Psoas muscle (tissue), 8 donors: Measurements from ENCODE around the gene LRBA. TPM values are rescaled to one million over a fixed set of nuclear protein-coding genes. Genes with fewer than 3 reads are reported as not detected.

Experiments used
- ATAC-seq, 4 donors: fragments of 200-7000 bp; cut with Tn5 transposase; one replicate each; pipeline ENCODE4 v1.9.1; 2020; ENCODE audit warnings: moderate library complexity in 3 of 4, mild to moderate bottlenecking in 2 of 4
- DNase-seq, 2 donors: peaks; one replicate each; pipeline ENCODE4 v3.0.0-alpha.2; 2020
- H3K27ac ChIP-seq: fragments of 200-600 bp; one replicate; pipeline ENCODE4 v1.8.0; 2022
- H3K27me3 ChIP-seq, 3 donors: fragments of 200-600 bp in 1 of 3; one replicate each; pipeline versions ENCODE4 v1.6.1 to v1.8.0; 2013 to 2022; ENCODE audit warnings: low read length in 2 of 3, mild to moderate bottlenecking in 2 of 3, moderate library complexity in 1 of 3; ENCODE audit not compliant: insufficient read depth in 3 of 3
- H3K36me3 ChIP-seq, 2 donors: fragments of 200-600 bp in 1 of 2; one replicate each; pipeline versions ENCODE4 v1.6.1 to v1.8.0; 2013 to 2022; ENCODE audit warnings: low read depth in 1 of 2, mild to moderate bottlenecking in 1 of 2, moderate library complexity in 1 of 2; ENCODE audit not compliant: insufficient read depth in 1 of 2
- H3K4me1 ChIP-seq: fragments of 200-600 bp; one replicate; pipeline ENCODE4 v1.8.0; 2022
- H3K4me3 ChIP-seq: fragments of 200-600 bp; one replicate; pipeline ENCODE4 v1.8.0; 2022; ENCODE audit warnings: mild to moderate bottlenecking
- H3K9me3 ChIP-seq: fragments of 200-600 bp; one replicate; pipeline ENCODE4 v1.8.0; 2022
- CTCF ChIP-seq: fragments of 200-600 bp; IDR thresholded peaks from one replicate; pipeline ENCODE4 v1.8.0; 2022; ENCODE audit warnings: antibody characterized with exemption
- WGBS, 3 donors: extraction: QIAGEN DNeasy Blood & Tissue Kit; methylation state at CpG; one replicate each; pipeline versions ENCODE4 v1.1.6 to v1.1.7; 2013; 5-methylcytosine and 5-hydroxymethylcytosine counted together
- intact Hi-C, 2 donors: fragments of 100-400 bp; cut with DNase I; formaldehyde crosslinking; loops; one replicate each; pipeline versions ENCODE4 v1.11.0 to v1.14.2; 2022
- polyA plus RNA-seq, 3 donors: library from polyadenylated mRNA; stranded (reverse); fragments of 200-250 nt; gene quantifications; one replicate each; pipeline ENCODE4 v1.2.3, GENCODE V29; 2013
- total RNA-seq, 4 donors: library from RNA; stranded (reverse); fragmentation: NEBNext Ultra II Directional in 2 of 4; extraction: Animal tissue kit (Norgen Biotek cat#: 25700) in 2 of 4; gene quantifications; one replicate each; pipeline versions ENCODE4 v1.2.1 to v1.2.4, GENCODE V29; 2021 to 2023
- donor health status: healthy with polysubstance abuse.
- donor health status: DM: no; HTN: no; CAD: no; lungs with moderate emphysema.
- donor health status: Bipolar disorder and iron deficiency.
- donor health status: healthy.
- donor health status: DM: yes; HTN: yes; CAD: no.
- donor health status: DM: no; HTN: no; CAD: no.
- donor health status: DM: no; HTN: no; CAD: no.
- donor health status: DM: yes; HTN: yes; CAD: no.

Gene LRBA
- total and polyA plus RNA-seq, 7 donors: 2.9 to 10.6 (median 6.4) TPM

GRCh38 chr4:150940123-150940522, 75.0 kb downstream of the LRBA start:
- Histone ChIP-seq H3K9me3 (no peaks in the 10 kb centered on the region), H3K27ac (no peak overlapping the region), H3K36me3 (no peaks in the 10 kb centered on the region), H3K4me1 (no peaks in the 10 kb centered on the region), H3K4me3 (no peak overlapping the region), H3K27me3 (no peaks in the 10 kb centered on the region)
- ATAC-seq: no peak
- no peak for DNase-seq
- intact Hi-C loops: no loop called here
- TF ChIP-seq CTCF: no peak

DNA sequence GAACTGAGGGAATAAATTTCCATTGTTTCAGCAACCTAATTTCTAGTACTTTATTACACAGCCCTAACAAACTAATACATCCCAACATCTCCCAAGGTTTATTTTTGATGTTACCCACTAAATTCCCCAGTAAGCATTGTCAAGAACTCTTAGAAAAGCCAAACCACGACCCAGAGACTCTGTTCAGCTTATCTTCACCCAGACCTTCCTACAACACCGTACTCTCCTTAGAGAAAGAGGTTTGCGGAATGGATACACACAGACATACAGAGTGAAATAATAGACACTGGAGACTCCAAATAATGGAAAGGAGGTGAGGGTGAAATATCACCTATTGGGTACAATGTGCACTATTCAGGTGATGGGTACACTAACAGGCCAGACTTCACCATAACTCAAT, 75.6 kb downstream of the LRBA start:
- WGBS, 3 donors: 94 to 100% (median 95%) methylated on average over 3 of the region's 3 CpGs
- Histone ChIP-seq H3K27me3 (no peaks in the 10 kb centered on the region), H3K27ac (no peak overlapping the region), H3K9me3 (no peaks in the 10 kb centered on the region), H3K4me3 (no peak overlapping the region), H3K4me1 (no peaks in the 10 kb centered on the region), H3K36me3 (no peaks in the 10 kb centered on the region)
- TF ChIP-seq CTCF: no peak
- intact Hi-C loops: no loop called here
- ATAC-seq: no peak
- no peak for DNase-seq

- no peak for DNase-seq
- ATAC-seq: no peak
- Histone ChIP-seq H3K4me3 (no peak overlapping the region), H3K9me3 (no peaks in the 10 kb centered on the region), H3K36me3 (no peaks in the 10 kb centered on the region), H3K4me1 (no peaks in the 10 kb centered on the region), H3K27ac (no peak overlapping the region), H3K27me3 (no peaks in the 10 kb centered on the region)
- intact Hi-C loops: no loop called here
- 84 to 91% (median 88%) methylated on average over 1 of the region's 1 CpG for WGBS, 3 donors
- no peak for TF ChIP-seq CTCF
These were observed 76.1 kb downstream of the LRBA start for GRCh38 chr4:150938873-150939499.

DNA sequence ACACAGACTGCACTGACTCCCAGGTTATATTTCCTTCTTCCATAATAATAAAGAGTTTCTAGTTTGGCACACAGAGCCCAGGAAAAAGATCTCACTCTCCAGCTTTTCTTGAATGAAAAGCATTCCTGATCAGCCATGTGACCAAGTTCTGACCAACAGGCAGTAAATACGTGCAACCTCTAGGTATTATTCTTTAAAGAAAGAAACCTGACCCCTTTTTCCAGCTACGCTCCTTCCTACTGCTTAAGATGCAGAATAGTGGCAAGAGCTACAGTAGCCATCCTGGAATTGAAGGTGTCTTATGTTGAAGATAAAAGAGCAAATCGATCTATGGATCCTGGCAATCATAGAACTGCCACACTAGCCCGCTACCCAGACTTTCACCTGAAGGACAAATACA, 76.7 kb downstream of the LRBA start:
- WGBS, 3 donors: 74 to 83% (median 75%) methylated on average over 4 of the region's 4 CpGs
- ATAC-seq (no peak), DNase-seq (no peak)
- intact Hi-C loops: no loop called here
- Histone ChIP-seq H3K9me3 (no peaks in the 10 kb centered on the region), H3K27ac (no peak overlapping the region), H3K4me3 (no peak overlapping the region), H3K36me3 (no peaks in the 10 kb centered on the region), H3K27me3 (no peaks in the 10 kb centered on the region), H3K4me1 (no peaks in the 10 kb centered on the region)
- no peak for TF ChIP-seq CTCF

DNA sequence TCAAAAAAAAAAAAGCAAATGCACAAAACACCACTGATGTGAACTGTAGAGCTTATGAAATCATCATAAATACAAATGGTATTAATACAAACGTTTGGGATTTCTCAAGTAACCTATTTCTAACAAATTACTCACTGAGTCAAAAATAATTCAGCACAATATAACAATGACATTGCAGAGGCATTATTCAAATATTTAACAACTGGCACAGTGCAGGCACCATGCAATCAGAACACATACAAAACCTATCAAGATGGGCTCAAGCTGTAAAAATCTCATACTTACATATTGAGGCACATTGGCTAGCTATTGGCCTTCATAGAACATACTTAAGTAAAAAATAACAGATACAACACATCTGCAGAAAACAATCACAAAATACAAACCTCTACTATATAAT, 81.1 kb downstream of the LRBA start:
- no peak for DNase-seq
- no peak for ATAC-seq
- Histone ChIP-seq H3K27ac (no peak overlapping the region), H3K4me1 (no peaks in the 10 kb centered on the region), H3K4me3 (no peak overlapping the region), H3K36me3 (no peaks in the 10 kb centered on the region), H3K9me3 (no peaks in the 10 kb centered on the region), H3K27me3 (no peaks in the 10 kb centered on the region)
- 34 to 46% (median 41%) methylated on average over 1 of the region's 1 CpG for WGBS, 3 donors
- no peak for TF ChIP-seq CTCF
- intact Hi-C loops: no loop called here
